ENCODE results near the gene PCID2.

The PCID2 gene

GRCh38 chr13:113219256-113219940, 10.9 kb upstream of the PCID2 start:
- DNase-seq (ENCODE audit: low read depth): no peak

- no peak for DNase-seq (ENCODE audit: low read depth)
Measured at GRCh38 chr13:113218586-113218985, 10.1 kb upstream of the PCID2 start.

DNA sequence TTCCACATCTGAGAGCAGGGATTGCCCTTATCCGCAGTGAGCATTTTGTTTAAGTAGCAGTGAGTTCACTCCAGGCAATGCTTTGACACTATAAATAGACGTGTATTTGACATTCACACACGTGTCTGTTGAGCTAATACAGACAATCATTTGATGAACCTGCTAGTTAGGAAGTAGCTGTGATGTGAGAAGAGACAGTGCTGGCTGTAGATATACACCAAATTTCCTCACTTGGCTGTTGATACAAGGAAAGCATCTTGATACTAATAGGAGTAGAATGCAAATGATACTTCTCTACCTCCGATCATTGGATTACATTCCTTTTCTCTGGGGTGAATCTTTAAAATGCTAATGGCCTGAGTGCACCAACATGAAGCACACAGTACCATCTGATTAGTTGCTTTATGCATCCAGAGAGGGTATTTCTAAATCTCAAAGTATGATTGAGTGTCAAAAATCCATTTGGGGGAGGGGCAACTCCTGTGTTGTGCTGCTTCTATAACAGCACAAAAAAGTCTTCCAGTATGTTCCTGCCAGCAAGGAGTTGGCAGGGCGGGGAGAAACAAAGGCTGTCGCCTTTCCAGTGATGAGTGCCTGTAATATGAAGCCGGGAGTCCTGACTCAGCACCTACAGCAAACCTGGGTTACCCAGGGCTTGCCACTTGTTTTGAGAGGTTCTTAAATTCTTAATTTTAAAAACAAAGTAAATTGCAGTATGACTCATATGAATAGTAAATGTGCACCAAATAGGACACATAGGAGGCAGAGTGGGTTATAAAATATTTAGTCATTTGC, 8.0 kb upstream of the PCID2 start:
- no peak for DNase-seq (ENCODE audit: low read depth)

DNA sequence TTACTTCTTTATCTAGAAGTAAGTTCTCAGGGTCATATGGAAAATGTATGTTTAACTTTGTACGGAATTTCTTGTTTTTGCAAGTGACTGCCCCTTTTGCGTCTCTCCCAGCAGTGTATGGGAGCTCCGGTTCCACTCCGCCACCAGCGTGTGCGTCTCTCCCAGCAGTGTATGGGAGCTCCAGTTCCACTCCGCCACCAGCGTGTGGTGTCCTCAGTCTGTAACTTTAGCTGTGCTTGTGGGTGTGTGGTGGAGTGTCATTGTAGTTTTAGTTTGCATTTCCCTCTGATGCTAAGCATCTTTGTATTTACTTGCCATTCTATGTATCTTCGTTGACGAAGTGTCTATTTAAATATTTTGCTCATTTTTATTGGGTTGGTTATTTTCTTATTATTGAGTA, 3.3 kb upstream of the PCID2 start:
- no peak for DNase-seq (ENCODE audit: low read depth)

GRCh38 chr13:113210833-113211232, 2.4 kb upstream of the PCID2 start:
- DNase-seq (ENCODE audit: low read depth): no peak

DNA sequence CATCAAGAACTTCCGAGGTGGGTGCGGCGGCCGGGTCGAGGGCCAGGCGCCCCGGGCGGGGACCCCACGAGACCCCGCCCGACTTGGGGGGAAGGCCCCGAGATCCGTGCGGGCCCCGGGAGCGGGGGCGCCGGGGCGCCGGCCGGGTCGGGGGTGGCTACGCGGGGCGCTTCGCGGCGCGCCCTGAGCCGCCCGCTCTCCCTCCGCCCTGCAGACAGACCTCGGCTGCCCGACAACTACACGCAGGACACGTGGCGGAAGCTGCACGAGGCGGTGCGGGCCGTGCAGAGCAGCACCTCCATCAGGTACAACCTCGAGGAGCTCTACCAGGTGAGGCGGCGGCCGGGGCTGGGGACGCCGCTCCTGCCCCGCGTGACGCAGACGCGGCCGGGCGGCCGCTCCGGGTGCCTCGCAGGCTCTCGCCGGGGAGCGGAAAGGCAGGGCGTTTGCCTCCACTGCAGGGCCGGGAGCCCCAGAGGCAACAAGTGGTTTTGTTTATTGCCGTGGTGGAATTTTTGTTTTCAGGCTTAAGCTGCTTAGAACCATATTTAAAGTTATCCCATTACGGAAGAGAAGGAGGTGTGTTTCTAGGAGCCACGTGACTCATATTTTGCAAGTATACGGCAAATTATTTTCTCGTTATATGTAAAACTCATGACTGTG, 1.4 kb upstream of the PCID2 start:
- peak; percentile 61 for DNase-seq (ENCODE audit: low read depth)

DNA sequence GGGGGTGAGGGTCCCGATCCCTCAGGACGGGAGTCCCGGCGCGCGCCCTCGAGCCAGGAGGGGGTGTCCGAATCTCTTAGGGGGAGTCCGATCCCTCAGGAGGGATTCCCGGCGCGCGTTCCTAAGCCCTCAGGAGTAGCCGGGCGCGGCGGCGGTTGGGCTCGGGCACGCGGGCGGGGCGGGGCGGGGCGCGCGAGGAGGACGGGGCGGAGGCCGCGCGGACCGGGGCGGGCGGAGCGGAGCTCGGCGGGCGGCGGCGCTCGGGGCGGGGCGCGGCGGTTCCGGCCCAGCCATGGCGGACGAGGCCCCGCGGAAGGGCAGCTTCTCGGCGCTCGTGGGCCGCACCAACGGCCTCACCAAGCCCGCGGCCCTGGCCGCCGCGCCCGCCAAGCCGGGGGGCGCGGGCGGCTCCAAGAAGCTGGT, 878 bp upstream of the PCID2 start, which contains the start of gene CUL4A:
CUL4A (plus strand) TSS at position 278 of the 423 bp plus-strand sequence; CDS start at position 293, 15 bp downstream.
- DNase-seq (ENCODE audit: low read depth): peak; percentile 64

DNA sequence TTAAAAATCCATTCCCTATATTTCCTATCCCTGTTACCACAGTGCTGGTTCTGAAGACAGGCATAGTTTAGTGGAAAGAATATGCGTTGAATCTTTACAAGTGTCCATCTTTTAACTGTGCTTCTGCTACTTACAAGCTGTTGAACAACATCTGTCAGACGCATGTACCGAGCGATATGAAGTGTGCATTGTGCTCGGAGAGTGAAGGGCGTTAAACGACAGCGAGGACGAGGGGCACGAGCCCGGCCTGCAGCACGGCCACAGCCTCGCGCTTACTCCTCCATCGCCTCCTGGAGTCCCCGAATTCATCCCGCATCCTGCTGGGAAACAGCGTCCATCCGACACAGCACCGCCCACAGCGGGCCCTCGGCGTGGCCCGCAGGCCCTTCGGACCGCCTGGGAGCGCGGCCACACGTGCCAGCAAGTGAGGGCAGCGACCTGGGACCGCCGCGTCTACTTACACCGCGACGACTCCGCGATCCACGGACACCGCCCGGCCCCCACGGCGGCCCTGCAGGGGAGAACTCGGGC, 514 bp downstream of the PCID2 start:
- DNase-seq (ENCODE audit: low read depth): no peak

DNA sequence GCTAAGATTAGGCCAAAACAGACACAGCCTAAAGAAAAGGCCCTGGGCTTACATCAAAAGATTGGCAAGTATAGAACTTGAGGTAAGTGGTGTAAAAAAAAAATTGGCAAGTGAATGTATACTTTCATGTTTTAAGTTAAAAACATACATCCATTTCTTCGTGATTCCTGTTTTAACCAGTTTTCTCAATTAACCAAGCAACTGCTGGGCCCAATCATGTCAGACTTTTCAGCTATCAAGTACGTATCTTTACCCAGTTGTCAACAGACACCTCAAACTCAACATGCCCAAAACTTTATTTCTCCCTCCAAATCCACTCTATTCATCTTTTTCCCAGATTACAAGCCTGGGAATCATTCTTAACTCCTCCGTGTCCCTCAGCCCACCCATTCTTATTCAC, 1.0 kb downstream of the PCID2 start:
- no peak for DNase-seq (ENCODE audit: low read depth)

DNA sequence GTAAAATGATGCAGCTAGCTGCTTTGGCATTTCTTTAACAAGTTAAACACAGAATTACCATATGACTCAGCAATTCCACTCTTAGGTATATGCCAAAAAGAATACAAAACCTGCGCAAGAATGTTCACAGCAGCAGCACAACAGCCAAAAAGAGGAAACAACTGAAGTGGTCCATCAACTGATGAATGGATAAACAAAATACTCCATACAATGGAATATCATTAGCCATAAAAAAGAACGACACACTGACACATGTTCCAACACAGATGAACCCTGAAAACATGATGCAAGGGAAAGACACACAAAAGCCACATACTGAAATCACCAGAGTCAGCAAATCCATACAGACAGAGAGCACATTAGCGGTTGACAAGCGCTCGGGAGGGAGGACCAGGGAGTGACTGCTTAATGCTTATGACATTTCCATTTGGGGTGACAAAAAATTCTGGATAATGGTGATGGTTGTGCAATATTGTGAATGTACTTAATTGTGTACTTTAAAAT, 3.0 kb downstream of the PCID2 start:
- no peak for DNase-seq (ENCODE audit: low read depth)

DNA sequence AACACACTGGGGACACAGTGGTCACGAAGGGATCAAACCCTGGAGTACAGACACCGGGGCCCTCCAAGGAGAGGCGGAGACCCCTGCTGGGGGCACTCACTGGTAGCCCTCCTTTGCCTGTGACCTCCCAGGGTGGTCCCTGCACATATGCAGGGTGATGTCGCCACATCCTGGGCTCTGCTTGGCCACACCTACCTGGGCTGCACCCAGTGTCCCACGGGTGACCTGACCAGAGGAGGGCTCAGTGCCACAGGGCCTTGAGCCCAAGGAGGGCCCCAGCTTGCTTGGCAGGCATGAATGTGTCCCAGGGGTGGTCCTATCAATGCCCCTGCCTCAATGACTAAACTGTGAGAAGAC, 4.1 kb downstream of the PCID2 start:
- DNase-seq (ENCODE audit: low read depth): no peak

DNA sequence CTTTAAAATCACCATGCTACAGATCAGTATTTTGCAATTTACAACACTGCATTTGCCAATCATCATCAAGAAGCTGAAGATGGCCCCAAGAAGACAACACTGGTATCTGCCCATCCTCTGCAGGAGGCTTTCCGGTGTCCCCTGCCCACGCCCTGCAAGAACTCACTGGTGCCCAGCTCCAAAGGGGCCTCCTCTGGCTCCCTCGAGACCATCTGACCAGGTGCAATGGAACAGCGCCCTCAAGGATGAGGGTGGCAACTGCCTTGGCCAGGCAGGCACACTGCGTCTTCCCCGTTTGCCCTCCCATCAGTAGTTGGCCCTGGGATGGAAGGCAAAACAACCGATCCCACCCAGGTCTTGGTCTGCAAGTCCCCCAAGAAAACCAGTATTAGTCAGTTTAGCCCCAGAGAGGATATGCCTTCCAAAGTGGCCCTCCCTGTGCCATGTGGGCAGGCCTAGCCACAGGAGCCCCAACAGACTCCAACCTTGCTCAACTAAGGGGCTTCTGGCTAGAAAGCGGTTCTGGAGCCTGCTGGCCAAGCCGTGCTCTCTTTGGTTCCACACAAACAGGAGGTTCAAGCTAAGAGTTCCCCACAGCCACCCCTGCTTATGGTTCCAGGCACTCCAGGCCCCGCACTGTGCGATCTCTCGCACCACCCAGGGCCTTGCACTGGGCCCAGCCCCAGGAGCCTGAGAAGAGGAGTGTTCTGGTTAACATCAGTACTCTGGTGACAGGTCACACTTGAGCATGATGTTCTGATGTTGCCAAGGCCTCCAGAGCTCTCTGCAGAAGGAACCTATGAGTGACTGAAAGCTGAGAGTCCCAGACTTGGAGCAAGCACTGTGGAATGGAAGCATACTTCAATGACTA, 4.7 kb downstream of the PCID2 start:
- no peak for DNase-seq (ENCODE audit: low read depth)

DNA sequence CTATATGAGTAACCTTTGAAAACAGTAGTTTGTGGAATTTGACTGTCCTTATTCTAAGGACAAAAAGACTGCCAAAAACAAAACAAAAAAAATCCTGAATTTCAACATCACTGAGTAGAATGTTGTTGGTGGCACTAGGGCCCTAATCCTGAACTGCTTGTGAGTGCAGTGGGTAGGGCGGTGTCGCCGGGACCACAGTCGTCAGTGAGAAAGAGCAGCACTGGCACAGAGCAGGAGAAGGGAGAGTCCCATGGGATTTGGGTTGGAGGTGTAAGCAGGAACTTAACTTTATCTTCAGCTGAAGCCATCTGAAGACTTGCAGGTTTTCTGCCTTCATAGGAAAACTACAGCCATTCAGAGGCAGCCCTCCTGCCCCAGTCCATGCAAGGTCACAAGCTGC, 5.6 kb downstream of the PCID2 start:
- DNase-seq (ENCODE audit: low read depth): no peak

- no peak for DNase-seq (ENCODE audit: low read depth)
Measured at GRCh38 chr13:113201815-113202214, 6.7 kb downstream of the PCID2 start.

GRCh38 chr13:113196970-113197737, 11.3 kb downstream of the PCID2 start:
- DNase-seq (ENCODE audit: low read depth): no peak

- no peak for DNase-seq (ENCODE audit: low read depth)
Measured at GRCh38 chr13:113195360-113195759, 13.1 kb downstream of the PCID2 start.

DNA sequence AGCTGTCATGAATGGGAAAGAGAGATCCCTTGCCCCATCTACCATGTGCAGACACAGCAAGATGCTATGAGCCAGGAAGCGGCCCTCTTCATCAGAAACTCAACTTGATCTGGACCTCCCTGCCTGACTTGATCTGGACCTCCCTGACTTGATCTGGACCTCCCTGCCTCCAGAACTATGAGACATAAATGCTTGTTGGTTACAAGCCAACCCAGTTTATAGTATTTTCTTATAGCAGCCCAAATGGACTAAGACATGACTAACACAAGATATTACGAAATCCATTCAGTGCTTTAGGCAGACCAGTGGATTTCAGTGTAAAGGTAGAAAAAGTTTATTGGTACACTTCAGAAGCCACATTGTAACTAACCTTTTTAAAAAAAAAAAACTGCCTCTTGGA, 15.6 kb downstream of the PCID2 start:
- DNase-seq (ENCODE audit: low read depth): no peak

GRCh38 chr13:113192279-113192678, 16.2 kb downstream of the PCID2 start:
- no peak for DNase-seq (ENCODE audit: low read depth)

DNA sequence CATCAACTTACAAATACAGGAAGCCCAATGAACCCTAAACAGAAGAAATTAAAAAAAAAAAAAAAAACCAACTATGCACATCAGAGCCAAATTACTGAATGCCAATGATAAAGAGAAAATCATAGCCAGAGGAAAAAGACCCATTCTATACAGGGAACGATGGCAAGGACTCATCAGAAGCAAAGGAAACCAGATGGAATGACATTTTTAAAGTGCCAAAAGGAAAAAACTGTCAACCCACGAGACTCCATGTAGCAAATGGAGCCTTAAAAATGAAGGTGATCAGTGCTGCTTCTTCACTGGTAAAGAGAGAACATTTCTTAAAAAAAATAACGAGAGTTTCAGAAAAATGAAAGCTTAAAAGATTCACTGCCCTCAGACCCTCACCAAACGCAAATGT, 18.3 kb downstream of the PCID2 start:
- no peak for DNase-seq (ENCODE audit: low read depth)

DNA sequence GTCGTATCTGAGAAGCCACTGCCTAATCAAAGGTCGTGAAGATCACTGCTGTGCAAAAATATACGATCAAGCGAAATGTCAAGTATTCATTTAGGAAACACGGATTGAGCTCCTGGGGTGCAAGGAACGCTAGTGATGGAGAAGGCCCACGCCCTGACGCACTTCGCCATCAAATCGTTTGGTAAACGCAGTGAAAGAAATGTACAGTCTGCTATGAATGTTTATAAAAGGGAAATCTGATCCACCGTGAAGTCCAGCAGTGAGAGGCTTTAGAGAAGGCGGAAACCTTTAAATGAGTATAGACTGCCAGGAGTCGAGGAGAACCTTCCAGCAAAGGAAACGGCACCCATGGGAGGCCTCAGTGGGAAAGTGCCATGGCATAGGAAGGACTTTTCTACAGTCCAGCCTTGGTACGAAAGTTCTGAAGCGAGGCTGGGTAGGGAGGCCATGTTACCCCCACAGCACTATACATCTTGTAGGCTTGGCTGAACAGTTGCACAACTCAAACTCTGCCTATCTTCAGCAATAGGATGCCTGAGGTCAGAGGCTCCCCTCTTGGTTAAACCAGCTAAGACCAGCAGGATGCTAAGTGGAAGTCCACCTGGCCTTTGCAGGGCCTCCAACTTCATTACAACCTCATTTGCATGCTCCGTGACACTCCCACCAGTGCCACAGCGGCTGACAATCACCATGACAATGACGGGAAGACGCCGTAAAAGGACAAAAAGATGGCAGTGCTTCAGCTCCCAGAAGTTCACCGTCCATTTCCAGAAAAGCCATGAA, 20.4 kb downstream of the PCID2 start:
- DNase-seq (ENCODE audit: low read depth): no peak

Data from activated T-cell treated with anti-CD3 and anti-CD28 coated beads for 1 hour (primary cell).